HCT116 (cell line): Measurements from ENCODE around the gene A2M. TPM values are rescaled to one million over a fixed set of nuclear protein-coding genes. Genes with fewer than 3 reads are reported as not detected.

ENCODE experiments used
- ATAC-seq: fragments of 200-7000 bp; cut with Tn5 transposase; 2 replicates; pipeline ENCODE4 v1.9.1; 2020; ENCODE audit warnings: mild to moderate bottlenecking, moderate library complexity
- BruUV-seq: library from RNA; stranded (reverse); fragments of 400-500 nt; replicated peaks from 2 replicates; lab custom pipeline; 2021; lab: Mats Ljungman, UMichigan
- CTCF ChIA-PET: fragments of 300-600 bp; sonication (Branson Sonifier 250); formaldehyde crosslinking; loops from one replicate; lab custom pipeline; 2021; ENCODE audit warnings: antibody characterized with exemption; lab: Charles Lee
- POLR2A ChIA-PET: fragments of 300-600, 350-600 bp; sonication (Branson Sonifier 250); formaldehyde crosslinking; loops from one replicate; lab custom pipeline; 2021; ENCODE audit warnings: antibody characterized with exemption; lab: Charles Lee
- RAD21 ChIA-PET, 2 experiments: fragments of 300-600 bp; sonication (Branson Sonifier 250); formaldehyde crosslinking; loops; one replicate each; lab custom pipeline; 2023; ENCODE audit warnings: low total read pairs in 2 of 2; ENCODE audit not compliant: uncharacterized antibody in 2 of 2, unreplicated experiment in 2 of 2, low non-redundant PET in 1 of 2; lab: Charles Lee
- DNase-seq: peaks from one replicate; pipeline ENCODE4 v3.0.0-alpha.2; 2010; ENCODE audit warnings: low read depth, low spot score
- H2AFZ ChIP-seq: fragments of 200-600 bp; shearing (Covaris generic), sonication (generic); 2 replicates; pipeline ENCODE4 v1.6.1; 2017; ENCODE audit warnings: low read depth, mixed run types, mixed read lengths, antibody characterized with exemption, low read length; ENCODE audit not compliant: poor library complexity, severe bottlenecking
- H3K27ac ChIP-seq: 2 replicates; pipeline ENCODE4 v1.5.1; 2012; ENCODE audit warnings: low read depth, low read length
- H3K27me3 ChIP-seq: fragments of 200-600 bp; sonication (generic); 2 replicates; pipeline ENCODE4 v1.6.1; 2016; ENCODE audit warnings: mixed run types, low read length, mixed read lengths; ENCODE audit not compliant: insufficient read depth
- H3K36me3 ChIP-seq, 2 experiments: fragments of 200-500 bp in 1 of 2; fragments of 200-600 bp in 1 of 2; sonication (Bioruptor generic) in 1 of 2; sonication (generic) in 1 of 2; 2 replicates each; pipeline versions ENCODE4 v1.5.1 to v1.6.1; 2014 to 2016; ENCODE audit warnings: low read length in 2 of 2, inconsistent platforms in 1 of 2, mixed read lengths in 1 of 2, mixed run types in 1 of 2; ENCODE audit not compliant: insufficient read depth in 2 of 2, control insufficient read depth in 1 of 2
- H3K4me1 ChIP-seq, 2 experiments: fragments of 200-600 bp in 1 of 2; sonication (generic) in 1 of 2; 2 replicates each; pipeline versions ENCODE4 v1.5.1 to v1.6.1; 2012 to 2017; ENCODE audit warnings: low read length in 2 of 2, inconsistent platforms in 1 of 2, mild to moderate bottlenecking in 1 of 2, mixed read lengths in 1 of 2, mixed run types in 1 of 2, moderate library complexity in 1 of 2; ENCODE audit not compliant: insufficient read depth in 2 of 2, control insufficient read depth in 1 of 2
- H3K4me2 ChIP-seq: fragments of 200-600 bp; sonication (generic); 2 replicates; pipeline ENCODE4 v1.6.1; 2017; ENCODE audit warnings: mixed run types, low read length, mixed read lengths
- H3K4me3 ChIP-seq, 2 experiments: fragments of 200-600 bp in 1 of 2; sonication (generic) in 1 of 2; replicated peaks in 1 of 2; 2 replicates each; pipeline ENCODE4 v1.5.1; 2011 to 2016; ENCODE audit warnings: low read length in 2 of 2, control low read depth in 1 of 2, low read depth in 1 of 2, mild to moderate bottlenecking in 1 of 2, mixed read lengths in 1 of 2, mixed run types in 1 of 2
- H3K79me2 ChIP-seq: fragments of 200-600 bp; sonication (generic); 2 replicates; pipeline ENCODE4 v1.6.1; 2017; ENCODE audit warnings: mild to moderate bottlenecking, mixed run types, low read length, moderate library complexity, mixed read lengths; ENCODE audit not compliant: insufficient read depth
- H3K9ac ChIP-seq: fragments of 200-600 bp; sonication (generic); 2 replicates; pipeline ENCODE4 v1.6.1; 2016; ENCODE audit warnings: low read length, mixed read lengths
- H3K9me2 ChIP-seq: fragments of 200-600 bp; sonication (generic), shearing (Covaris generic); 2 replicates; pipeline ENCODE4 v1.6.1; 2017; ENCODE audit warnings: mixed run types, mild to moderate bottlenecking, moderate library complexity; ENCODE audit not compliant: insufficient read depth
- H3K9me3 ChIP-seq, 2 experiments: fragments of 200-500 bp in 1 of 2; fragments of 200-600 bp in 1 of 2; sonication (Bioruptor generic) in 1 of 2; sonication (generic) in 1 of 2; 2 replicates each; pipeline ENCODE4 v1.6.1; 2014 to 2017; ENCODE audit warnings: low read length in 2 of 2, mixed read lengths in 2 of 2, inconsistent platforms in 1 of 2, low read depth in 1 of 2, mild to moderate bottlenecking in 1 of 2, mixed run types in 1 of 2, moderate library complexity in 1 of 2; ENCODE audit not compliant: control insufficient read depth in 1 of 2, insufficient read depth in 1 of 2
- H4K20me1 ChIP-seq: fragments of 200-600 bp; sonication (generic), shearing (Covaris generic); 2 replicates; pipeline ENCODE4 v1.6.1; 2017; ENCODE audit warnings: mixed run types, mild to moderate bottlenecking, moderate library complexity; ENCODE audit not compliant: insufficient read depth
- ATF3 ChIP-seq: IDR thresholded peaks from 2 replicates; pipeline ENCODE4 v1.6.1; 2012
- CBX3 ChIP-seq: IDR thresholded peaks from 2 replicates; pipeline ENCODE4 v1.6.1; 2012; ENCODE audit warnings: low read depth
- ELF1 ChIP-seq: IDR thresholded peaks from 2 replicates; pipeline ENCODE4 v1.6.1; 2012; ENCODE audit warnings: low read depth, borderline replicate concordance
- EZH2phosphoT487 ChIP-seq: fragments of 200-600 bp; IDR thresholded peaks from 2 replicates; pipeline ENCODE4 v1.6.1; 2018; ENCODE audit warnings: antibody characterized with exemption, borderline replicate concordance
- FOSL1 ChIP-seq: IDR thresholded peaks from 2 replicates; pipeline ENCODE4 v1.6.1; 2012; ENCODE audit warnings: low read depth
- JUND ChIP-seq: IDR thresholded peaks from 2 replicates; pipeline ENCODE4 v1.6.1; 2012
- SP1 ChIP-seq: IDR thresholded peaks from 2 replicates; pipeline ENCODE4 v1.6.1; 2012; ENCODE audit warnings: low read depth
- ZBTB33 ChIP-seq: IDR thresholded peaks from 2 replicates; pipeline ENCODE4 v1.6.1; 2011; ENCODE audit warnings: mild to moderate bottlenecking, low read length, moderate library complexity; ENCODE audit not compliant: insufficient replicate concordance; ENCODE audit errors: extremely low read depth
- ZFX ChIP-seq: fragments of 450-650 bp; IDR thresholded peaks from 2 replicates; pipeline ENCODE4 v1.6.1; 2017
- intact Hi-C: fragments of 100-400 bp; cut with micrococcal nuclease; formaldehyde crosslinking; loops from 2 replicates; pipeline ENCODE4 v1.10.0; 2022
- total RNA-seq: library from RNA; stranded (reverse); gene quantifications from one replicate; pipeline ENCODE4 v1.2.1, GENCODE V29; 2021; ENCODE audit not compliant: unreplicated experiment

The A2M gene
- total RNA-seq, 1 experiment from 2014 or later = 3.0 TPM

GRCh38 chr12:9079082-9079481, 36.6 kb downstream of the A2M start:
- ChIA-PET POLR2A (no interaction called here), RAD21 (no interaction called here)

More at GRCh38 chr12:9079082-9079481, 36.6 kb downstream of the A2M start:
- Histone ChIP-seq H3K4me2 (no peak overlapping the region), H3K27me3 (no peaks in the 10 kb centered on the region), H4K20me1 (no peaks in the 10 kb centered on the region), H3K9me2 (no peaks in the 10 kb centered on the region), H3K79me2 (no peaks in the 10 kb centered on the region), H3K9ac (no peak overlapping the region), H3K27ac (no peak overlapping the region), H3K36me3 (no peaks in the 10 kb centered on the region), H3K4me1 (no peaks in the 10 kb centered on the region)
- BruUV-seq = no TSS peak
- no peak for DNase-seq
- intact Hi-C loops = no loop called here
- TF ChIP-seq FOSL1 (no peak), JUND (no peak), CBX3 (no peak), ZFX (no peak), SP1 (no peak), ZBTB33 (no peak), ELF1 (no peak), ATF3 (no peak), EZH2phosphoT487 (no peak)
- TF ChIP-seq, all 23 proteins: peak for 0
- Histone ChIP-seq H3K4me3 (no peak overlapping the region), H2AFZ (no peak overlapping the region), H3K9me3 (peaks cover 0 to 7% of the 10 kb centered on the region in 2 experiments; a peak in 2 of 4 replicates)
- CTCF ChIA-PET = interaction anchor here (1.2 kb wide), 1 partner anchor 15 kb away, joined by 3 read pairs; no protein-coding TSS in a partner anchor
- no peak for ATAC-seq
